CD4-positive, alpha-beta T cell (primary cell): ENCODE measurements around the gene INPP4A. TPM values are rescaled to one million over a fixed set of nuclear protein-coding genes. Genes with fewer than 3 reads are reported as not detected.
"Not testable (repeated sequence)": the region's sequence is repeated elsewhere in the genome, so short reads cannot be mapped to it uniquely, and the experiment has no call there.

Experiments
- ATAC-seq: fragments of 200-7000 bp; cut with Tn5 transposase; one replicate; pipeline ENCODE4 v1.10.0; 2022; ENCODE audit warnings: mild to moderate bottlenecking; ENCODE audit not compliant: poor library complexity
- CTCF ChIA-PET: fragments of 350-600 bp; sonication (Branson Sonifier 250); formaldehyde crosslinking; loops from one replicate; lab custom pipeline; 2021; ENCODE audit warnings: antibody characterized with exemption, inconsistent platforms; lab: Charles Lee
- POLR2A ChIA-PET: fragments of 350-600 bp; sonication (Branson Sonifier 250); formaldehyde crosslinking; loops from one replicate; lab custom pipeline; 2021; ENCODE audit warnings: antibody characterized with exemption, inconsistent platforms; lab: Charles Lee
- DNase-seq, 14 experiments: peaks; one replicate each; pipeline ENCODE4 v3.0.0-alpha.2; 2013 to 2020; ENCODE audit warnings: mixed read lengths in 2 of 14
- H3K27ac ChIP-seq, 2 donors: one replicate each; pipeline versions ENCODE4 v1.5.1 to v1.7.0; 2013; ENCODE audit warnings: low read length in 2 of 2, low read depth in 1 of 2, mild to moderate bottlenecking in 1 of 2
- H3K27me3 ChIP-seq, 2 experiments: 1 replicate in 1 of 2; 2 replicates in 1 of 2; pipeline versions ENCODE4 v1.6.1 to v1.7.0; 2013; ENCODE audit warnings: low read length in 2 of 2, control low read depth in 1 of 2, mild to moderate bottlenecking in 1 of 2, moderate library complexity in 1 of 2; ENCODE audit not compliant: insufficient read depth in 2 of 2, control insufficient read depth in 1 of 2
- H3K36me3 ChIP-seq: one replicate; pipeline ENCODE4 v1.6.1; 2013; ENCODE audit warnings: low read length, control low read depth; ENCODE audit not compliant: insufficient read depth
- H3K4me1 ChIP-seq: one replicate; pipeline ENCODE4 v1.6.1; 2013; ENCODE audit warnings: low read length, control low read depth; ENCODE audit not compliant: insufficient read depth
- H3K4me3 ChIP-seq: one replicate; pipeline ENCODE4 v1.5.1; 2013; ENCODE audit warnings: mild to moderate bottlenecking, low read length, moderate library complexity
- H3K9me3 ChIP-seq, 2 experiments: 1 replicate in 1 of 2; 2 replicates in 1 of 2; pipeline versions ENCODE4 v1.6.1 to v1.7.0; 2013; ENCODE audit warnings: low read length in 2 of 2, mild to moderate bottlenecking in 2 of 2, control low read depth in 1 of 2, moderate library complexity in 1 of 2; ENCODE audit not compliant: control insufficient read depth in 1 of 2, insufficient read depth in 1 of 2
- H3K27ac Mint-ChIP-seq: one replicate; pipeline ENCODE4 v1.8.0; 2020; ENCODE audit warnings: mixed read lengths
- H3K27me3 Mint-ChIP-seq: one replicate; pipeline ENCODE4 v1.8.0; 2021; ENCODE audit warnings: mixed read lengths
- H3K36me3 Mint-ChIP-seq: one replicate; pipeline ENCODE4 v1.8.0; 2021; ENCODE audit warnings: low read depth, mixed read lengths
- H3K4me1 Mint-ChIP-seq: one replicate; pipeline ENCODE4 v1.8.0; 2021; ENCODE audit warnings: low read depth, mixed read lengths
- H3K4me3 Mint-ChIP-seq: one replicate; pipeline ENCODE4 v1.8.0; 2020; ENCODE audit warnings: mild to moderate bottlenecking, mixed read lengths
- H3K9me3 Mint-ChIP-seq: one replicate; pipeline ENCODE4 v1.8.0; 2020; ENCODE audit warnings: mixed read lengths
- intact Hi-C, 2 experiments: fragments of 100-400 bp; cut with DNase I in 1 of 2; cut with micrococcal nuclease in 1 of 2; formaldehyde crosslinking; loops; one replicate each; pipeline versions ENCODE4 v1.15.1 to v1.9.0; 2023 to 2025; cut with DNase I, micrococcal nuclease
- total RNA-seq, 174 experiments: library from RNA in 2 of 174; stranded (reverse) in 2 of 174; gene quantifications; one replicate each; pipeline ENCODE4 v1.2.3 and lab custom pipeline; 2021 to 2026
- TF ChIP-seq, protein P1 (sequence below): fragments of 200-600 bp; IDR thresholded peaks from one replicate; pipeline ENCODE4 v1.8.0; 2022; ENCODE audit warnings: antibody characterized with exemption, mild to moderate bottlenecking

The INPP4A gene
- total RNA-seq, 2 experiments from 2014 or later: 86.4 to 89.2 TPM

- H3K4me3 Mint-ChIP-seq: no peak overlapping the region
- H3K4me3 ChIP-seq: no peak overlapping the region
- ChIA-PET CTCF (no interaction called here), POLR2A (no interaction called here)
- DNase-seq (no peak), ATAC-seq (no peak)
- no peaks in the 10 kb centered on the region for H3K27me3 Mint-ChIP-seq
- H3K4me1 ChIP-seq: no peaks in the 10 kb centered on the region
- H3K27me3 ChIP-seq: no peaks in the 10 kb centered on the region
- no peaks in the 10 kb centered on the region for H3K9me3 Mint-ChIP-seq
- H3K27ac ChIP-seq: no peak overlapping the region
- H3K36me3 Mint-ChIP-seq: no peaks in the 10 kb centered on the region
- no peaks in the 10 kb centered on the region for H3K9me3 ChIP-seq
- no peak overlapping the region for H3K27ac Mint-ChIP-seq
- TF ChIP-seq, protein P1, sequence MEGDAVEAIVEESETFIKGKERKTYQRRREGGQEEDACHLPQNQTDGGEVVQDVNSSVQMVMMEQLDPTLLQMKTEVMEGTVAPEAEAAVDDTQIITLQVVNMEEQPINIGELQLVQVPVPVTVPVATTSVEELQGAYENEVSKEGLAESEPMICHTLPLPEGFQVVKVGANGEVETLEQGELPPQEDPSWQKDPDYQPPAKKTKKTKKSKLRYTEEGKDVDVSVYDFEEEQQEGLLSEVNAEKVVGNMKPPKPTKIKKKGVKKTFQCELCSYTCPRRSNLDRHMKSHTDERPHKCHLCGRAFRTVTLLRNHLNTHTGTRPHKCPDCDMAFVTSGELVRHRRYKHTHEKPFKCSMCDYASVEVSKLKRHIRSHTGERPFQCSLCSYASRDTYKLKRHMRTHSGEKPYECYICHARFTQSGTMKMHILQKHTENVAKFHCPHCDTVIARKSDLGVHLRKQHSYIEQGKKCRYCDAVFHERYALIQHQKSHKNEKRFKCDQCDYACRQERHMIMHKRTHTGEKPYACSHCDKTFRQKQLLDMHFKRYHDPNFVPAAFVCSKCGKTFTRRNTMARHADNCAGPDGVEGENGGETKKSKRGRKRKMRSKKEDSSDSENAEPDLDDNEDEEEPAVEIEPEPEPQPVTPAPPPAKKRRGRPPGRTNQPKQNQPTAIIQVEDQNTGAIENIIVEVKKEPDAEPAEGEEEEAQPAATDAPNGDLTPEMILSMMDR: no peak
- H3K36me3 ChIP-seq: no peaks in the 10 kb centered on the region
- intact Hi-C loops: no loop called here
- H3K4me1 Mint-ChIP-seq: no peaks in the 10 kb centered on the region
Measured at GRCh38 chr2:98405301-98405700, 39.4 kb upstream of the INPP4A start.

DNA sequence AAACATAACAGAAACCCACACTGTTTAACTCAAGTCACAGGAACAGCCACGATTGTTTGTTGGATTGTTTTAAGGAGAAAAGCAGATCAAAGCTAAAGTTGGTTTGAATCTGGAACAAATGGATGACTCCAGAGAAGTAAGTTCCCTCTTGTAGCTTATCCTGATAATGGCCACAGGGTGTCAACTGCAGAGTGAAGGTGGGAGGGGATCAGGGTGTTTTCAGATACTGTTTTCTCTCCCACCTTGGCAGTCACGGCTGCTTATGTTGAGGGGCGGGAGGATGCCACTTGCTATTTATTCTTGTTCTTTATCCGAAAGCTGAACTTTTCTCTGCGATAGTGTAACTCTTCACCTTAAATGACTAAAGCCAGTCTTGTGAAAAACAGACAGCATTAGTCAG is 36.5 kb upstream of the INPP4A start:
- intact Hi-C loops: no loop called here
- Mint-ChIP-seq H3K27me3 (no peaks in the 10 kb centered on the region), H3K9me3 (no peaks in the 10 kb centered on the region), H3K4me3 (no peak overlapping the region), H3K4me1 (peaks cover 6% of the 10 kb centered on the region), H3K27ac (no peak overlapping the region), H3K36me3 (no peaks in the 10 kb centered on the region)
- Histone ChIP-seq H3K27me3 (no peaks in the 10 kb centered on the region), H3K4me3 (no peak overlapping the region), H3K9me3 (no peaks in the 10 kb centered on the region), H3K4me1 (peaks cover 4% of the 10 kb centered on the region), H3K36me3 (no peaks in the 10 kb centered on the region), H3K27ac (no peak overlapping the region)
- CTCF ChIA-PET: no interaction called here
- TF ChIP-seq, protein P1: no peak
- ATAC-seq (no peak), DNase-seq (no peak)
- POLR2A ChIA-PET: no interaction called here

DNA sequence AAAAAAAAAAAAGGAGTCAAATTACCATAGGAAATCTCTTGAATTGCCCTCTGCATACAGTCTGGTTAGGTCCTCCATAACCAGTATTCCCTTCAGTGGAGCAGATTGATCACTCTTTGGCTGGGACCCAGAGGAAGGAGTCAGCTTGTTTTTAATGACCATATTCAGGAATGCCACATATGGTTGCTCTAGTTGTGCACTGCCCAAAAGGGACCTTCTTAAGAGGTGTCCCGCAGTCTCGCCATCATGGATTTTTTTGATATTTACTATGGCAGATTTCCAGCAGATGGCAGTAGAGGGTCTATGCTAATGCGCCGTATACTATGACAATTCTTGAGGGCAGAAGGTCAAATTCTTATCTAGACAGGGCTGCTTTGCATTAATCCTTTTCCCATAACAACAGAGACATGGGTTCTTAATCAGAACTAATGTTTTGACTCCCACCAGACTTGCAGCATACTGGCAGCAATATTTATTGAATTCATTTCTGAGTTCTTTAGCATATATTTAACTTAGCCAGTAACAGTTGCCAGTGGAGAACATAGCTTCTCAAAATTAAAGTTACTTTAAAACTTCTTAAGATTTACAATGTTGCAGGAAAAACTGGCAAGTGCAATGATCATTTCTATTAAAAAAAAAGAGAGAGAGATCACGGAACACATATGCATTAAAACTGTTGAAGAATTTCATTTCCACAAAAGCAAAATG is 31.8 kb upstream of the INPP4A start:
- ATAC-seq (peak; percentile 92), DNase-seq (peak in 13 of 14 experiments; percentile 5 to 88 (median 41))
- CTCF ChIA-PET: interaction anchor here (0.7 to 2.3 kb wide), 13 partner anchors 32 to 223 kb away, joined by 3 to 7 read pairs (median 4); no protein-coding TSS in a partner anchor
- no peak overlapping the region for H3K27ac ChIP-seq
- peaks cover 0 to 6% of the 10 kb centered on the region in 2 experiments for H3K9me3 ChIP-seq
- no peaks in the 10 kb centered on the region for H3K27me3 ChIP-seq
- POLR2A ChIA-PET: interaction anchor here (1.0 kb wide), 1 partner anchor 106 kb away, joined by 3 read pairs; no protein-coding TSS in a partner anchor
- Mint-ChIP-seq H3K4me3 (no peak overlapping the region), H3K9me3 (no peaks in the 10 kb centered on the region), H3K36me3 (no peaks in the 10 kb centered on the region), H3K27ac (no peak overlapping the region), H3K27me3 (no peaks in the 10 kb centered on the region), H3K4me1 (peaks cover 6% of the 10 kb centered on the region)
- H3K36me3 ChIP-seq: no peaks in the 10 kb centered on the region
- TF ChIP-seq, protein P1: peak; percentile 82
- H3K4me3 ChIP-seq: no peak overlapping the region
- peaks cover 9% of the 10 kb centered on the region for H3K4me1 ChIP-seq
- intact Hi-C loops: loop anchor here (1.0 to 10.0 kb wide), 8 partner anchors 34 to 654 kb away; no protein-coding TSS in a partner anchor

DNA sequence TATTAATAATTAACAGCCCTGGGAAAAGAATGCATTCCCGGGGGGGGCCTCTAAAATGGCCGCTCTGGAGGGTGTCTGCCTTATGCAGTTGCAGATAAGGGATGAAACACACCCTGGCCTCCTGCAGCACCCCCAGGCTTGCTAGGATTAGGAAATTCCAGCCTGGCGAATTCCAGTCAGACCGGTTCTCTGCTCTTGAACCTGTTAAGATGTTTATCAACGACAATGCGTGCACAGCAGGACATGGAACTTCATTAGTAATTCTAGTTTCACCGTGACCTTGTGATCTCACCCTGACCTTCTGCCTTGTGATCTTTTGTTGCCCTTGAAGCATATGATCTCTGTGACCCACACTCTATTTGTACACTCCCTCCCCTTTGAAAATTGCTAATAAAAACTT is 30.4 kb upstream of the INPP4A start:
- POLR2A ChIA-PET, H3K27me3 Mint-ChIP-seq, ATAC-seq, H3K4me1 Mint-ChIP-seq, H3K36me3 ChIP-seq, H3K9me3 Mint-ChIP-seq, H3K4me3 Mint-ChIP-seq, H3K36me3 Mint-ChIP-seq, H3K4me3 ChIP-seq, H3K27ac ChIP-seq, DNase-seq, H3K27me3 ChIP-seq, H3K4me1 ChIP-seq, H3K27ac Mint-ChIP-seq, H3K9me3 ChIP-seq, CTCF ChIA-PET: not testable (repeated sequence)
- intact Hi-C loops: loop anchor here (5.0 to 10.0 kb wide), 5 partner anchors 33 to 653 kb away; no protein-coding TSS in a partner anchor

DNA sequence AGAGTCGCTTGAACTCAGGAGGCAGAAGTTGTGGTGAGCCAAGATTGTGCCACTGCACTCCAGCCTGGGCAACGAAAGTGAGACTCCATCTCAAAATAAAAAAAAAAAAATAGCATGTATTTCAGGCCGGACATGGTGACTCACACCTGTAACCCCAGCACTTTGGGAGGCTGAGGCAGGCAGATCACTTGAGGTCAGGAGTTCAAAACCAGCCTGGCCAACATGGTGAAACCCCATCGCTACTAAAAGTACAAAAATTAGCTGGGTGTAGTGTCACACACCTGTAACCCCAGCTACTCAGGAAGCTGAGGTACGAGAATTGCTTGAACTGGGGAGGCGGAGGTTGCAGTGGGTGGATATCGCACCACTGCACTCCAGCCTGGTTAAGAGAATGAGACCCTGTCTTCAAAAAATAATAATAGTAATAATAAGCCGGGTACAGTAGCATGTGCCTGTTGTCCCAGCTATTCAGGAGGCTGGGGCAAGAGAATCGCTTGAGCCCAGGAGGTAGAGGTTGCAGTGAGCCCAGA is 28.9 kb upstream of the INPP4A start:
- not testable (repeated sequence) for H3K27me3 ChIP-seq, H3K27ac Mint-ChIP-seq, H3K4me3 ChIP-seq, DNase-seq, H3K9me3 Mint-ChIP-seq, ATAC-seq, H3K4me1 Mint-ChIP-seq, H3K27me3 Mint-ChIP-seq, H3K36me3 Mint-ChIP-seq, H3K36me3 ChIP-seq, H3K4me1 ChIP-seq, H3K4me3 Mint-ChIP-seq, H3K27ac ChIP-seq, H3K9me3 ChIP-seq
- intact Hi-C loops: loop anchor here in 1 of 2 experiments (10.0 kb wide), 1 partner anchor 419 kb away; no protein-coding TSS in a partner anchor
- ChIA-PET POLR2A (interaction anchor here (1.4 kb wide), 1 partner anchor 37 kb away, joined by 3 read pairs; no protein-coding TSS in a partner anchor), CTCF (interaction anchor here (0.9 kb wide), 1 partner anchor 13 kb away, joined by 3 read pairs; no protein-coding TSS in a partner anchor)
